HS-27A (cell line): Measurements from ENCODE around the gene NAV2.

Source experiments
- DNase-seq: peaks from one replicate; pipeline ENCODE4 v3.0.0-alpha.2; 2012; ENCODE audit warnings: low read depth, missing footprints

NAV2 gene

DNA sequence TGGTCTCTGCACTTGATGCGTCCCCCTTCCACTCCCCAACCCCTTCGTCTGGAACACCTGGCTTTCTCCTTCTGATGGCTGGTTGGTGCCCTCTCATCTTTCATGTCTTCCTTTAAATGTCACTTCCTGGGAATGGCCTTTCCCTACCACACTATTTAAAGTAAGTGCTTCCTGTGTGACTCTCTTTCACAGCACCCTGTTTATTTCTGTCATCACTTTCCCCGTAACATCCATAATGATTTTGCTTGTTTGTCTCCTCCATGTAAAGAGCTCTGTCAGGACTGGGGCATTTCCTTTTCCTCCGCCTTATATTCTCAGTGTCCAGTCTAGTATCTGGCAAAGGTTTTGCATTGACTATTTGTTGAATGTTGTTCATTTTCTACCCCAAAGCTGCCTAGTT, 304.7 kb downstream of the NAV2 start:
- no peak for DNase-seq

DNA sequence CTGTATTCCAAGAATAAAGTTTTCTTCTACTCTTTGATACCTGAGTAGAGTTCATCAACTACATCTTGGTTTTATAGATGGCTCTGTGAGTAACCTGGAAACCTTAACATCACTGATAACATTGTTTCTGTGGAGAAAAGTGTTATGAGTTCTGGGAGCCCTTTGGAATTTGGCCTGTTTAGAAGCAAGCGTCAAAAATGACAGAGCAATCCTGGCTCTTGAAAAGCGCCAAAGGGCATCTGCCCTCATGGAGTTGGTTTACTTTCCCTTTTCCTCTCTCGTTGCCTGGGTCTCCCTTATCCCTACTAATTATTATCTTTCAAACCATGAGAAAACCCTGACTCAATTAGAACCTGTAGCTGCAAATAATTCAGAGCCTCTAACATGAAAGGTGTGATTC, 307.6 kb downstream of the NAV2 start:
- no peak for DNase-seq

GRCh38 chr11:20020716-20021115, 308.1 kb downstream of the NAV2 start:
- no peak for DNase-seq

DNA sequence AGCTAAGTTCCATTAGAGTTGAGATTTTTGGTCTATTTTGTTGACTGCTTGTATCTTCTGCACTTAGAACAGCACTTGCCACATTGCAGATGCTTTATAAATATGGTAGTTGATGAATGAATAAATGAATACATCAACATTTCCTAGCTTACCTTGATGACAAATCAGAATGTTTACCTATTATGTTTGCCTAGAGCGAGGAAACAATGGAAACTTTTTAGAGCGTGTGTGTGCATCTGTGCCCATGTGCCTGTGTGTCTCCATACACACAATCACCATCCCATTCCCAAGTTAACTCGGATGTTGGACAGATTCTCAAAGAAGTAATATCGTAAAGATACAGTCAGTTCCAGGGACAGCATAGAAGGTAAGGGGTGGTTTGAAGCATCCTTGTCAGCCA, 308.6 kb downstream of the NAV2 start:
- no peak for DNase-seq

- DNase-seq: no peak
These were observed 309.2 kb downstream of the NAV2 start for GRCh38 chr11:20021771-20022362.

DNA sequence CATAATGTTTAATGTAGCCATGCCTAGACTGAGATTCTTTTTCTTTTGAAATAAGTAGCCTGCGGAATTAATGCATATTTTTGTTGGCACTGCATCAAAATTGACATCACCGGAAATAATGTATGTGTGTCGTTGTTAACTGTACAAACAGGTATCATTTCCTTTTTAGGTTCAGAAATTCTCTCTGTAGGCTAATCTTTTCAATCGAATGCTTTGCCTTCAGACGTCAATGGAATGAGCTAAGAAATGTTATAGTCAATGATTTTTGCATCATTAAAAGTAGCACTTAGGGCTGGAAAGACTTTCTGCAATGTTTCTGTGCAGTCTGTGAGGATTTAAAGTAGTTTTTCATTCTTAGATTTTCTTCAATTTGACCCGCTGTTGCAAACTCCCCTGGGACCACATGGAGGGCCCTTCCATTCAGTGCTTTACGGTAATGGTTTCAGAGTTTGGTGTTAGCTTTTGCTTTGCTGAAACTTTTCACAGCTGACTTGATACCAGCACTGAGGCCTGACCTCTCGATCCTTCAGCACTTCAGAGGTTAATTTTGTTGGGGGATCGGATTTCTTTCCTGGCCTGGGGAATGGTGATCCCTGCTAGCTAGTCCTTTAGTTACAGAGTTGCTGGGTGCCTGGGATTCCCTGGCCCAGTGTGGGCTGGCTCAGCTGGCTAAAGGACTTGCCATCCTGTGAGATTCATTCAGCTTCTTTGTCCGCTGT, 309.9 kb downstream of the NAV2 start:
- no peak for DNase-seq

DNA sequence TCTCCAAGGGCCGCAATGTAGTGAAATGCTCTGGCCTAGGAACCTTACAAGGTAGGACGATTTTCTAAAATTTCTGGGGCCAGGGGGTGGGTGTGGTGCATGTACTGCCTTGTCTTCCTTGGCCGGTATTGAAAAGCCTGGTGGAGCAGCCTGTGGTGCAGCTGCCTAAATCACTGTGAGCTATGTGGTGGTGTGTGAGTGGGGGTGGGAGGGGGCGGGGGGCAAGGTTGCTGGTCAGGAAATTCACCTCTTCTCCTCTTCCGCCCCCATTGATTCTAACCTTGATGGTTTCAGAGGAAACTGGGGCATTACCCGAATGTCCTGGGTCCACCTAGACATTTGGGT, 310.4 kb downstream of the NAV2 start:
- DNase-seq: no peak

- DNase-seq: no peak
These were observed 311.7 kb downstream of the NAV2 start for GRCh38 chr11:20024172-20024935.

DNA sequence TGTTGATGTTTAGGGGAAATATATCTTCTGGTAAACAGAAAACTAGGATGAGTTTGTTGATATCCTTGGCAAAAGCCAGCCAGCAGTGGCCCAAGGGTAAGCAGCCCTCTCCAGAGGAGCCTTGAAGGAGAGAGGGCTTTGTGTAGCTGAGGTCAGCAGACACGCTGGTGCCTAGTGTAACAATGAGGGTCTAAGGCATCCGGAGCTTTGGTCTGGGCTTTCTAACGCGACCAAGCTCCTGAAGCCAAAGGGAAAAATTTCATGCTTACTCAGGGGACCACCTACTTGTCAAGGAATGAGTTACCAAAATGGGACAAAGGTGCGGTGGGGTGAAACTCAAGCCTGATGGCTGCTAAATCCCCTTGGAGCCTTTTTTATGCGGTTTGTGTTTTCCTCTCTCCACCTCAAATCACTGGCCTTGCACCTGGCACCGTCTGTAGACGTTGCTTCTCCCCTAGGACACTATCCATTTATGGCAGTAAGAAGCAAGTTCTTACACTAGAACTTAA, 312.7 kb downstream of the NAV2 start:
- DNase-seq: no peak

GRCh38 chr11:20026629-20027555, 314.3 kb downstream of the NAV2 start:
- DNase-seq: no peak

- DNase-seq: no peak
These were observed 314.9 kb downstream of the NAV2 start for GRCh38 chr11:20027556-20028013.

DNA sequence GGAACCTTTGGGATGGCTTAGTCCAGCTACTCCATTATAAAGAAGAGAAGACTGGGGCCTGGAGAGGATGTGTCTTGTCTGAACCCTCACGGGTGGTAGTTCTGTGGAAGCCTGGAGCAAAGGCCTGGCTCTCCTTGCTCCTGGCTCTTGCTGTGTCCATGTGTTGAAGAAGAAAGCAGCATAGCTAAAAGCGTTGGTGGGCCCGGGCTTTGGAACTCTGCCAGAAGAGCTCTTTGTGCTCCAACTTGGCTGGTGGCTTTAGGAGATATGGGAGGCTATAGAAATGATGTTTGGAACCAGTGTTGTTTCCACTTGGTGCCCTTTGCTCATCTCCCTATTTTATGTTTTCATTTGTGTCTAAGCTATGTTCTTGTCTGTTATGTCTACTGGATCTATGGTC, 316.6 kb downstream of the NAV2 start:
- no peak for DNase-seq

GRCh38 chr11:20030472-20030871, 317.8 kb downstream of the NAV2 start:
- DNase-seq: no peak

DNA sequence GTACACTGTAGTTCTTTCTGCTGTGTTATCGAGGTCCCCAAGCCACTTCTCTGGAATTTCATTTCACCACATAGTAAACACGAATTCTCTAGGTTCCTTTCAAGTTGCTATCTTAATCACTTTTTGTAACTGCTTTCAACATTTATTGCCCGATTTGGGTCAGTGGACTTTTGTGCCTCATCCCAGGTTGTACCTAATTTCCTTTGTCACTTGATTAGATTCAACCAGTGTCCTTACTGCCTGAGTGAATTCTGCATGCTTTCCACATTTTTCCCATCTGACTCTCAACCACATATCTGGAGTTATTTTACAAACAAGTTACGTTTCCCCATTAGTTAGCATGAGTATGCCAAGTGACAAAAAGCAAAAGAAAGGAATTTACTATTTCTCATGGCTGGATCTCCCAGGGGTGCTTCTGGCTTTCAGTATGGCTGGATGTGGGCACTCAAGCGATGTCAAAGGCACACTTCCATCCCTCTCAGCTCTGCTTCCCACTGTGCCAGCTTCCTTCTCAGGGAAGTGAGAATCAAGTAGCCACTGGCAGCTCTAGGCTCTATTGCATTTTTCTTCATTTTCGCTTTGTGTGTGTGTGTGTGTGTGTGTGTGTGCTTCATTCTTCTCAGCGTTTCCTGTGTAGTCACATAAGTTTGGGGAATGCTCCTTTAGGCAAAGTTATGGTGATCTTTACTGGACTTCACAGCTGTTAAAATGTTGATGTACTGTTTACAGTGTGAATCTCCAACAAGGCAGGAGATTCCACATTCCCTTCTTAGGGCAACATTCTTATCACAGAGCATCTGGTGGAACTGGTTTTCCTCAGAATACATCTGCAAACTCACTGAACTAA, 318.7 kb downstream of the NAV2 start:
- peak; percentile 38 for DNase-seq

- no peak for DNase-seq
These were observed 319.5 kb downstream of the NAV2 start for GRCh38 chr11:20032127-20032526.

GRCh38 chr11:20032577-20033260, 320.1 kb downstream of the NAV2 start:
- DNase-seq: no peak

- DNase-seq: no peak
These were observed 321.2 kb downstream of the NAV2 start for GRCh38 chr11:20033806-20034205.

GRCh38 chr11:20034941-20035340, 322.3 kb downstream of the NAV2 start:
- DNase-seq: no peak

DNA sequence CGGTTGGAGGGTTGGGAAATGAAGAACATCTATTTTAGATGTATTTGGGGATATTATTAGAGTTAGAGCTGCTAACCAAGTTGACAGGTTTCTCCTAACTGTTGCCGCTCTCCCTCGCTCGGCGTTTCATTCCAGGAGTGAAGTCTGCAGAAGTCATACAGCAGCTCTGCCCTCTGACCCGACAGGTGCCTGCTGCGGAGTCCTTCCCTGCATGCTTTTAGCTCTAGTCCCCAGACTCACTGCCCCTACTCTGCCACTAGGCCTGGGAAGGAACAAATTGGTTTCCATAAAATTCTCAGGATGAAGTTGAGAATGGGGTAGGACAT, 322.7 kb downstream of the NAV2 start:
- DNase-seq: no peak
